ENCODE results near the gene MTARC1.

MTARC1 gene

GRCh38 chr1:220750131-220750515 is 36.6 kb upstream of the MTARC1 start:
- no peak overlapping the region for H3K9ac ChIP-seq
- no peak overlapping the region for H2AFZ ChIP-seq (ENCODE audit: low read depth)
- H3K4me3 ChIP-seq (IDR thresholded peaks at IDR 0.05; ENCODE audit: insufficient read depth, low read depth, low read length): no peak overlapping the region
- no peaks in the 10 kb centered on the region for H3K27me3 ChIP-seq (ENCODE audit: insufficient read depth, low read depth)
- no peaks in the 10 kb centered on the region for H4K20me1 ChIP-seq (ENCODE audit: insufficient read depth)
- no peak for TF ChIP-seq CTCF (conservative IDR thresholded peaks at IDR 0.05; ENCODE audit: low read depth, low read length)
- H3K36me3 ChIP-seq (ENCODE audit: insufficient read depth): no peaks in the 10 kb centered on the region
- H3K27ac ChIP-seq: no peak overlapping the region
- no peaks in the 10 kb centered on the region for H3K79me2 ChIP-seq (ENCODE audit: insufficient read depth, low read depth)
- no peaks in the 10 kb centered on the region for H3K4me1 ChIP-seq (ENCODE audit: low read depth, poor library complexity, severe bottlenecking)
- H3K4me2 ChIP-seq: no peak overlapping the region

- no peak for TF ChIP-seq CTCF (conservative IDR thresholded peaks at IDR 0.05; ENCODE audit: low read depth, low read length)
- no peaks in the 10 kb centered on the region for H3K36me3 ChIP-seq (ENCODE audit: insufficient read depth)
- H3K4me1 ChIP-seq (ENCODE audit: low read depth, poor library complexity, severe bottlenecking): no peaks in the 10 kb centered on the region
- no peaks in the 10 kb centered on the region for H3K27me3 ChIP-seq (ENCODE audit: insufficient read depth, low read depth)
- no peaks in the 10 kb centered on the region for H4K20me1 ChIP-seq (ENCODE audit: insufficient read depth)
- H3K4me3 ChIP-seq (IDR thresholded peaks at IDR 0.05; ENCODE audit: insufficient read depth, low read depth, low read length): no peak overlapping the region
- no peak overlapping the region for H3K4me2 ChIP-seq
- no peak overlapping the region for H2AFZ ChIP-seq (ENCODE audit: low read depth)
- H3K27ac ChIP-seq: no peak overlapping the region
- no peaks in the 10 kb centered on the region for H3K79me2 ChIP-seq (ENCODE audit: insufficient read depth, low read depth)
- H3K9ac ChIP-seq: no peak overlapping the region
Observed at GRCh38 chr1:220751111-220751510, 35.6 kb upstream of the MTARC1 start.

- no peaks in the 10 kb centered on the region for H3K27me3 ChIP-seq (ENCODE audit: insufficient read depth, low read depth)
- no peaks in the 10 kb centered on the region for H3K79me2 ChIP-seq (ENCODE audit: insufficient read depth, low read depth)
- no peak overlapping the region for H3K4me3 ChIP-seq (IDR thresholded peaks at IDR 0.05; ENCODE audit: insufficient read depth, low read depth, low read length)
- H3K4me1 ChIP-seq (ENCODE audit: low read depth, poor library complexity, severe bottlenecking): no peaks in the 10 kb centered on the region
- H3K9ac ChIP-seq: no peak overlapping the region
- no peak overlapping the region for H3K4me2 ChIP-seq
- H3K27ac ChIP-seq: no peak overlapping the region
- no peaks in the 10 kb centered on the region for H3K36me3 ChIP-seq (ENCODE audit: insufficient read depth)
- H4K20me1 ChIP-seq (ENCODE audit: insufficient read depth): no peaks in the 10 kb centered on the region
- no peak for TF ChIP-seq CTCF (conservative IDR thresholded peaks at IDR 0.05; ENCODE audit: low read depth, low read length)
- H2AFZ ChIP-seq (ENCODE audit: low read depth): no peak overlapping the region
Observed at GRCh38 chr1:220754212-220754917, 32.3 kb upstream of the MTARC1 start.

- H3K79me2 ChIP-seq (ENCODE audit: insufficient read depth, low read depth): no peaks in the 10 kb centered on the region
- H3K4me2 ChIP-seq: no peak overlapping the region
Observed at GRCh38 chr1:220754918-220755295, 31.8 kb upstream of the MTARC1 start.

More at GRCh38 chr1:220754918-220755295, 31.8 kb upstream of the MTARC1 start:
- no peak overlapping the region for H3K27ac ChIP-seq
- H3K4me1 ChIP-seq (ENCODE audit: low read depth, poor library complexity, severe bottlenecking): no peaks in the 10 kb centered on the region
- no peak overlapping the region for H3K4me3 ChIP-seq (IDR thresholded peaks at IDR 0.05; ENCODE audit: insufficient read depth, low read depth, low read length)
- no peaks in the 10 kb centered on the region for H3K27me3 ChIP-seq (ENCODE audit: insufficient read depth, low read depth)
- H3K9ac ChIP-seq: no peak overlapping the region
- no peak overlapping the region for H2AFZ ChIP-seq (ENCODE audit: low read depth)
- H3K36me3 ChIP-seq (ENCODE audit: insufficient read depth): no peaks in the 10 kb centered on the region
- TF ChIP-seq CTCF (conservative IDR thresholded peaks at IDR 0.05; ENCODE audit: low read depth, low read length): no peak
- no peaks in the 10 kb centered on the region for H4K20me1 ChIP-seq (ENCODE audit: insufficient read depth)
